ENCODE data around the gene TPBGL. TPM values are rescaled to one million over a fixed set of nuclear protein-coding genes. Genes with fewer than 3 reads are reported as not detected.

TPBGL gene
- total RNA-seq, 1 experiment from 2014 or later = not detected

- DNase-seq (ENCODE audit: low read depth) = no peak
Observed at GRCh38 chr11:75291741-75292140, 51.2 kb downstream of the TPBGL start.

GRCh38 chr11:75292943-75293342, 52.4 kb downstream of the TPBGL start:
- no peak for DNase-seq (ENCODE audit: low read depth)

Other genes with a start within 250 kb of the TPBGL start
- gene OR2AT4, start 143.9 kb upstream of the TPBGL start, total RNA-seq (2014; rRNA removed; shearing (Covaris generic)) = not detected in 2 replicates
- gene SLCO2B1, start 89.7 kb upstream of the TPBGL start, total RNA-seq (2014; rRNA removed; shearing (Covaris generic)) = 0.74 TPM in 1 of 2 replicates, not detected in the other
- 5.8 and 9.1 TPM in 2 replicates for gene ARRB1, start 110.9 kb downstream of the TPBGL start, total RNA-seq (2014; rRNA removed; shearing (Covaris generic))
- 795 and 1,166 TPM in 2 replicates for gene RPS3, start 158.7 kb downstream of the TPBGL start, total RNA-seq (2014; rRNA removed; shearing (Covaris generic))
- 1.7 and 7.2 TPM in 2 replicates for gene KLHL35, start 192.4 kb downstream of the TPBGL start, total RNA-seq (2014; rRNA removed; shearing (Covaris generic))

Measured in M059J (cell line).